Suprapubic skin (tissue), 4 donors: ENCODE data around the gene AMBRA1. TPM values are rescaled to one million over a fixed set of nuclear protein-coding genes. Genes with fewer than 3 reads are reported as not detected.

Experiments used
- DNase-seq, 2 donors: peaks; one replicate each; pipeline ENCODE4 v3.0.0-alpha.2; 2019; ENCODE audit warnings: low spot score in 2 of 2
- H3K27ac ChIP-seq: fragments of 200-600 bp; sonication (generic); one replicate; pipeline ENCODE4 v1.5.1; 2019
- H3K27me3 ChIP-seq: fragments of 200-600 bp; sonication (generic); one replicate; pipeline ENCODE4 v1.5.1; 2019
- H3K36me3 ChIP-seq: fragments of 200-600 bp; sonication (generic); one replicate; pipeline ENCODE4 v1.5.1; 2019
- H3K4me1 ChIP-seq: fragments of 200-600 bp; sonication (generic); one replicate; pipeline ENCODE4 v1.5.1; 2019
- H3K4me3 ChIP-seq: fragments of 200-600 bp; sonication (generic); one replicate; pipeline ENCODE4 v1.5.1; 2019; ENCODE audit warnings: mild to moderate bottlenecking
- H3K9me3 ChIP-seq: fragments of 200-600 bp; sonication (generic); one replicate; pipeline ENCODE4 v1.5.1; 2019
- CTCF ChIP-seq, 2 donors: fragments of 200-600 bp in 1 of 2; fragments of 450-650 bp in 1 of 2; sonication (generic) in 1 of 2; IDR thresholded peaks; one replicate each; pipeline ENCODE4 v1.5.1; 2016 to 2019; ENCODE audit warnings: antibody characterized with exemption in 2 of 2, mild to moderate bottlenecking in 1 of 2, moderate library complexity in 1 of 2
- EP300 ChIP-seq: sonication (generic); formaldehyde crosslinking; IDR thresholded peaks from one replicate; pipeline ENCODE4 v1.6.1; 2017; ENCODE audit warnings: antibody characterized with exemption
- POLR2A ChIP-seq, 2 donors: fragments of 450-650 bp; IDR thresholded peaks; one replicate each; pipeline ENCODE4 v1.6.1; 2017; ENCODE audit warnings: antibody characterized with exemption in 2 of 2, mild to moderate bottlenecking in 2 of 2, moderate library complexity in 2 of 2
- POLR2AphosphoS5 ChIP-seq, 3 donors: sonication (generic); formaldehyde crosslinking; IDR thresholded peaks; one replicate each; pipeline ENCODE4 v1.6.1; 2017; ENCODE audit warnings: antibody characterized with exemption in 3 of 3
- WGBS: methylation state at CpG from one replicate; pipeline ENCODE4 v1.1.5; 2018; 5-methylcytosine and 5-hydroxymethylcytosine counted together
- total RNA-seq, 4 donors: library from RNA; depleted of rRNA; stranded (reverse); fragments of >200 nt; gene quantifications; one replicate each; pipeline ENCODE4 v1.1.0, GENCODE V29; 2016

The AMBRA1 gene
- total RNA-seq, 4 donors from 2014 or later = 38.6 to 63.2 (median 45.6) TPM

- no peak for DNase-seq
- Histone ChIP-seq H3K27ac (peak overlapping the region; percentile 26), H3K4me1 (peaks cover 5% of the 10 kb centered on the region), H3K9me3 (no peaks in the 10 kb centered on the region), H3K27me3 (no peaks in the 10 kb centered on the region), H3K4me3 (no peak overlapping the region), H3K36me3 (peaks cover 65% of the 10 kb centered on the region)
- WGBS = 79% methylated on average over 12 of the region's 16 CpGs
- TF ChIP-seq POLR2AphosphoS5 (IDR thresholded peaks at IDR 0.05) (no peak), CTCF (IDR thresholded peaks at IDR 0.05) (no peak), POLR2A (IDR thresholded peaks at IDR 0.05) (no peak), EP300 (no peak)
These were observed 52.0 kb downstream of the AMBRA1 start for GRCh38 chr11:46541593-46542371.

- Histone ChIP-seq H3K4me1 (peaks cover 5% of the 10 kb centered on the region), H3K4me3 (no peak overlapping the region), H3K36me3 (peaks cover 59% of the 10 kb centered on the region), H3K27ac (no peak overlapping the region), H3K27me3 (no peaks in the 10 kb centered on the region), H3K9me3 (no peaks in the 10 kb centered on the region)
- TF ChIP-seq POLR2AphosphoS5 (IDR thresholded peaks at IDR 0.05) (no peak), CTCF (IDR thresholded peaks at IDR 0.05) (no peak), POLR2A (IDR thresholded peaks at IDR 0.05) (no peak), EP300 (no peak)
- no peak for DNase-seq
- WGBS = 97% methylated on average over 4 of the region's 4 CpGs
These were observed 53.0 kb downstream of the AMBRA1 start for GRCh38 chr11:46540807-46541206.

- WGBS = 60% methylated on average over 5 of the region's 5 CpGs
- TF ChIP-seq POLR2A (IDR thresholded peaks at IDR 0.05) (no peak), CTCF (IDR thresholded peaks at IDR 0.05) (peak; percentile 58 to 84)
- no peak for DNase-seq
- Histone ChIP-seq H3K27ac (no peak overlapping the region), H3K9me3 (no peaks in the 10 kb centered on the region), H3K36me3 (peaks cover 30% of the 10 kb centered on the region), H3K27me3 (no peaks in the 10 kb centered on the region), H3K4me1 (peaks cover 5% of the 10 kb centered on the region), H3K4me3 (no peak overlapping the region)
These were observed 56.1 kb downstream of the AMBRA1 start for GRCh38 chr11:46537537-46538295.

- H3K4me1 ChIP-seq = peaks cover under 1% of the 10 kb centered on the region
- H3K4me3 ChIP-seq = no peak overlapping the region
- DNase-seq = no peak
- H3K9me3 ChIP-seq = no peaks in the 10 kb centered on the region
- H3K27me3 ChIP-seq = no peaks in the 10 kb centered on the region
- H3K36me3 ChIP-seq = peaks cover 24% of the 10 kb centered on the region
- no peak for TF ChIP-seq POLR2AphosphoS5 (IDR thresholded peaks at IDR 0.05)
- TF ChIP-seq POLR2A (IDR thresholded peaks at IDR 0.05) = no peak
- no peak for TF ChIP-seq EP300
- TF ChIP-seq CTCF (IDR thresholded peaks at IDR 0.05) = no peak
- WGBS = 76% methylated on average over 2 of the region's 2 CpGs
- no peak overlapping the region for H3K27ac ChIP-seq
These were observed 56.7 kb downstream of the AMBRA1 start for GRCh38 chr11:46537121-46537520.

- Histone ChIP-seq H3K27ac (no peak overlapping the region), H3K4me3 (no peak overlapping the region), H3K36me3 (peaks cover 9% of the 10 kb centered on the region), H3K27me3 (no peaks in the 10 kb centered on the region), H3K4me1 (no peaks in the 10 kb centered on the region), H3K9me3 (no peaks in the 10 kb centered on the region)
- TF ChIP-seq EP300 = no peak
- no peak for DNase-seq
- WGBS = 93% methylated on average over 4 of the region's 4 CpGs
These were observed 58.1 kb downstream of the AMBRA1 start for GRCh38 chr11:46535688-46536087.
